ENCODE data around the gene UBR1.

GRCh38 chr15:43105778-43106485 is at the start of gene UBR1:
- TF ChIP-seq CTCF (IDR thresholded peaks at IDR 0.05) (peak in 1 of 4 experiments; percentile 9), POLR2AphosphoS5 (IDR thresholded peaks at IDR 0.05) (peak; percentile 88)

Measured in prostate gland (tissue), 2 donors.